Stimulated activated CD4-positive, alpha-beta T cell treated with anti-CD3 and anti-CD28 coated beads, Interleukin-4, amount 100 ng/mL, for 1 hour (primary cell): ENCODE measurements around the gene GPX7.
A peak's percentile ranks its signal among the peaks of the same experiment; 100 is the strongest.

Source experiments
- DNase-seq: peaks from one replicate; pipeline ENCODE4 v3.0.0-alpha.2; 2020

Gene GPX7

DNA sequence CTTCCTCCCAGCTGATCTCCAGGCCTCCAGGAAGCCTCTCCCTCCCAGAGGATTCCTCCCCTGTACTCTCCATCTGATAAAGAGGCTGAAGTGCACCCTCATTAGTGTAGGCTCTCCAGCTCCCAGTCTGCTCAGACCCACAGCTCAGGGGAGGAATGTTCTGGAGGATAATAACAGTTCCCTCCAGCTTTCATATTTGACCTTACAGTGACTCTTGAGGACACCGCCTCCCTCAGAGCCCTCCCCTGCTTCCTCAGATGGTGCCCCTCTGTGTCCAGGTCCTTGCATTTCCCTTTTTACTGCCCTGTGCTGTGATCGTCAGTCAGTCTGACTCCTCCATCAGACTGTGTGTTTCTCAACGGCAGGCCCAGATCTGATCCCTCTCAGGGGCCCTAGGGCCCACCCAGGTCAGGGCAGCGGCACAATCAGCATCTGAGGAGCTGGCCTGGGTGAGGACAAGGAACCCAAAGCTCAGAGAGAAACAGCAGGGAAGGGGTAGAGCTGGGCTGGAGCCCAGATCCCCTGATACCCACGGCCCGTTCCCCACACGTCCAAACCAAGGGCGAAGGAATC lies 29.7 kb downstream of the GPX7 start:
- DNase-seq = peak; percentile 5

DNA sequence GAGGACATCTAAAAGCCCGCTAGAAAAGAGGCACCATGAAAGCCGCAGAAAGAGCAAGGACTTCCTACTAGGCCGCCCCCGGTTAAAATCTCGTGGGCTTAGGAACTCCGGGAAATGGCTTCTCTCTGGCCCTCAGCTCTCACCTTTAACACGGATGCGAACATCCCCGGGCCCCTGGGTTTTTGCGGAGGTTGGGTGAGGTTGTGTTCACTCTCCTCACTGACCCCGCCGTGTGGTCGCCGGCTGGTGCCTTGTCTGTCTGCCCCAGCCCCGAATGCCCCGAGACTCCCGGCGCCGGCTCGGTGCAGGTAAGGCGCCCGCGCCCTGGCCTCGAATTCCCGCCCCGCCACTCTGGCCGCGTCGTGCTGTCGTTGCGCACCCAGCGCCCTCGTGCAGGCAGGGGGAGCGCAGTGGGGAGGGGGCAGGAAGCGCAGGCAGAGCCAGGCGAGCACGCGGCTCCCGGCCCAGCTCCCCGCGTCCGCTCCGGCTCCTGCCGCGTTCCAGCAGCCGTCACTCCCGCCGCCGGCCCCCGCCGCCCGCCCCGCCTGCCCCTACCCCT lies 30.6 kb downstream of the GPX7 start, which contains the start of gene SHISAL2A:
TSS of gene SHISAL2A (plus strand) at position 437 of the 559 bp plus-strand sequence. CDS start 326 bp downstream, outside the sequence.
- DNase-seq = peak; percentile 70

DNA sequence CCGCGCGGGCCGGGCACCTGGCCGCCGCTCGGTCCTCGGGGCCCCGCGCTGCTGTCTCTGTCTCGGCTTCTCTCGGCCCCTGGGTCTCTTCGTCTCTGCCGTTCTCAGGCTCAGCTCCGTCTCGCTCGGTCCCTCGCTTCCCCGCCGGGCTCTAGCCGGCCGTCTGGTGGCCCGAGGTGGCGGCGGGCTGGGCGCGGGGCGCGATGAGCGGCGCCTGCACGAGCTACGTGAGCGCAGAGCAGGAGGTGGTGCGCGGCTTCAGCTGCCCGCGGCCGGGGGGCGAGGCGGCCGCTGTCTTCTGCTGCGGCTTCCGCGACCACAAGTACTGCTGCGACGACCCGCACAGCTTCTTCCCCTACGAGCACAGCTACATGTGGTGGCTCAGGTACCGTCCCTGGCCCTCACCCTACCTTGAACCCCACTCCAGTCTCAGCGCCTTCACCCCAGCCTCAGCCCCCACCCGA lies 31.2 kb downstream of the GPX7 start:
- peak; percentile 43 for DNase-seq

DNA sequence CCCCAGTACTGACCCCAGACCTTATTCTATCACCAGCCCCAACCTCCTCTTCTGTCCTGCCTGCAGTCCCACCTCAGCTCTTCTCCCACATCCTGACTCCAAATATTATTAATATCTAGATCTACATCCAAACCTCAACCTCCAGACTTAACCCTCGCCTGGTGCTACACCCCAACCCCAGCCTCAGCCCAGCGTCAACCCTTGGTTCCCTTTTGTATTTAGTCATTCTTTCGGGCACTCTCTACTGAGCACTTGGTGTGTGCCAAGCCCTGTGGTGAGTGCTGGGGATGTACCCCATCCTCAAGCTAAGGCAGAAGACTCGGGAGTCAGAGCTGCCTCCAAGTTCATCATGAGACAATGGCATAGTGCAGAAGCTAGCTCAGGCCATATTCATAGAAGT lies 31.9 kb downstream of the GPX7 start:
- DNase-seq = peak; percentile 6

DNA sequence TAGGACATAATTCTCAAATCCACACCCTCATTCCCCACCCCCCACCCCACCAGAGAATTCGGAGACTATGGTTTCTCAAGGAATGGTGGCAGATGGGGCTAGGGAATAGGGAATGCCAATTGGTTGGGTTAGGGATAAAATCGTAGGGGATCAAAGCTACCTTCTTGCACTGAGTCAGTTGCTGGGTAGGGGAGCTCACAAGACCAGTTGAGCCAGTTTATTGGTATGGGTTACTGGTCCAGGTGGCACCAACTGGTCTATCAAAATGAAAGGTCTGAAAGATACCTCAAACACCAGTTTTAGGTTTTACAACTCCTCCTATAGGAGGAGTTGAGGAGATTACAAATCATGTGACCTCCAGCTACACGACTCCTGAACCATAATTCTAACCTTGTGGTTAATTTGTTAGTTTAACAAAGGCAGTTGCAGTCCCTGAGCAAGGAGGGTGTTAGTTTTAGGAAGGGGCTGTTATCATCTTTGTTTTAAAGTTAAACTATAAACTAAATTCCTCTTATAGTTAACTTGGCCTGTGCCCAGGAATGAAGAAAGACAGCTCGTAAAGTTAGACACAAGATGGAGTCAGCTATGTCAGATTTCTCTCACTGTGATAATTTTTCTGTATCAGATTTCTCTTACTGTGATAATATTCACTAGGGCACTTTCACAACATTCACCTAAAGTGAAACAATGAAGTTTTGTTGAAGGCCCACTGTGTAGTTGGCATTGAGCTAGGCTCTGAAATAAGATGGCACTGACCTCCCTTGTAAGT lies 33.3 kb downstream of the GPX7 start:
- no peak for DNase-seq

DNA sequence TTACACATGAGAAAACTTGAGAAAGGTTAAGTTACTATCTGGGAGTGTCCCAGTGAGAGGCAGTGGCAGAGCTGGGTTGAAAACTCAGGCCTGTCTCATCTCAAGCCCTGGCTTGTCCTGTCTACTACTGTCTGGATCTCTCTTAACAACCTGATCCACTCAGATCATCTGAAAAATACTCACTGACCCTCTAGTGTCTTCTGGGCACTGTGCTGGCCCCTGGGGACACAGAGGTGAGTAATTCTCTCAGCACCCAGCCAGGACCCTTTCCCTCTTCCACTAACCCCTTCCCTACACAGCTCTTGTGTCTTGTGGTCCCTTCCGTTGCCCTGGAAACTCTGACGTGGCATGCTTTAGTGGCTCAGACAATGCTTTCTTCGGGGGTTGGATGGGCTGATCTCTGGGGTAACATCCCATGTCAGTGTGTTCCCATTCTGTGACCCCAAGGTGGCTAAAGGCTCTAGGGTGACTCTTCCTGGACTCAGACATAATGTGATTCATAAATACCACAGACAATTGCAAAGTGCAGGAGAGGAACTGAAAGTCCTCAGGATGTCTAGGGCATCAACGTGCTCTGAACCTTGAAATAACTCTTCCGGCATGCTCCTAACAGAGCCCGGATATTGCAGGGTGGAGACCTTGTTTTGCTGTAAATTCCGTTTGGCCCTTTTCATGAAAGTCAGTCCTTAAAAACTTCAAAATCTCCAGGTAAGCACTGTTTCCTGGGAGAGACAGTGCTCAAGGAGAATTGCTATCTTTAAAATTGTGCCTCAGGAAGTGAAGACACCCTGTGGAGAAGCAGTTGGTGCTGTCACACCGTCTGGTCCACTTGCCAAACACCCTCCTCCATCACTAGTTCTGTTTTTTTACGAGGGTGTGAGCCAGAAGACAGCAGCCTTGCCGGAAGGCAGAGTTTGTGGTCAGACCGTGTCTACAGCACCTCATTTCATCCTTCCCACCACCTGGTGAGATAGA lies 34.8 kb downstream of the GPX7 start:
- DNase-seq = peak; percentile 46

DNA sequence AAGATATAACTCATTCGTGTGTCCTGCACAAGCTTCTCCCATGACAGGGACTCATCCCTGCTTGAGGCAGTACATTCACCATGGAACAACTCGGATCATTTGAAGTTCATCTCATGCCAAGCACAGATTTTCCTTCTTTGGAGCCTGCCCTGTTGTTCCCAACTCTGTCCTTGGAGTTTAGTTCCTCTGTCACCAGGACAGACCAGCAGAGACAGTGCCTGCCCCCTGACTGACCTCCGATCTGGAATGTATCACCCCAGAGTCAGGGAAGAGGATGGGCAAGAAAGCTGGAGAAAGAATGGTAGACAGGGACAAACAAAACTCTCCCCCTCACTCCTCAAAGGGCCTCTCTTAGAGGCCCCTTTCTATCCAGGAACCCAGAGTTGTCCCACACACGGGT lies 35.8 kb downstream of the GPX7 start:
- DNase-seq = no peak

DNA sequence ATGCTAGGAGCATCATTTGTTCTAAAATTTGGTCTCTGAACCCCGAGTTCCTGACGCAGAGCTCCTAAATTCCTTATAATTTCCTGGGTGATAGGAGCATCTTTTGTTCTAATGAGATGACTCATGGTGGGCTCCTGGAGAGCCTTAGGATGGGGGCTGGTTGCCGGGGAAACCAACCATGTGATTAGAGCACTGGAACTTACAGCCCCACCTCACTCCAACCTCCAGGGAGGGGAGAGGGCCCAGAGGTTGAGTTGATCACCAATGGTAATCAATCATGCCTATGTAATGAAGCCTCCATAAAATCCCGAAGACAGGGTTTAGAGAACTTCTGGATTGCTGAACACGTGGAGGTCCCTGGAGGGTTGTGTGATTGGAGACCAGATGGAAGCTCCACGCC lies 38.5 kb downstream of the GPX7 start:
- no peak for DNase-seq

DNA sequence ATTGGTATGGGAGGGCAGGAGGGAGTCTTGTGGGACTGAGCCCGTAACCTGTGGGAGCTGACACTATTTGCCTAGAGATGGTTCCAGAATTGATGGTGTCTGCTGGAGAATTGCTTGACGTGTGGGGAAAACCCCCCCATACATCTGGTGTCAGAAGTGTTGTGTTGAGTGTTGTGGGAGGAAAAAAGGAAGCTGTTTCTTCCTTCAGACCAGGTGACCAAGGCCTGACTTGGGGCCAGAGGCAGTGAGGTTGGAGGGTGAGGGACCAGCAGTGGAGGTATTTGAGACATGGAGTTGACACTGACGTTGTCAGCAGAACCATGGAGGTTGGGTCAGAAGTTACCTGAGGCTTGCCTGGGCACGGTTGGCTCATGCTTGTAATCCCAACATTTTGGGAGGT lies 39.1 kb downstream of the GPX7 start:
- no peak for DNase-seq

DNA sequence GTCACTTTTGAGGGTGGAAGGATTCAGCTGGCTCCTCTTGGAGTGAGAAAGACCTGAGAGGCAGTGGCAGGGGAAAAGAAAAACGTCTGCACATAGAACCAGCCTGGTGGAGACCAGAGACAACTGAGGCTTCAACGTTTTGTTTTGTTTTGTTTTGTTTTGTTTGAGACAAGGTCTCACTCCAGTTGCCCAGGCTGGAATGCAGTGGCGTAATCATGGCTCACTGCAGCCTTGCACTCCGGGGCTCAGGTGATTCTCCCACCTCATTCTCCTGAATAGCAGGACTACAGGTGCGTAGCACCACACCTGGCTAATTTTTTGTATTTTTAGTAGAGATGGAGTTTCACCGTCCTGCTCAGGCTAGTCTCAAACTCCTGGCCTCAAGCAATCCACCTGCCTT lies 43.1 kb downstream of the GPX7 start:
- DNase-seq = no peak

DNA sequence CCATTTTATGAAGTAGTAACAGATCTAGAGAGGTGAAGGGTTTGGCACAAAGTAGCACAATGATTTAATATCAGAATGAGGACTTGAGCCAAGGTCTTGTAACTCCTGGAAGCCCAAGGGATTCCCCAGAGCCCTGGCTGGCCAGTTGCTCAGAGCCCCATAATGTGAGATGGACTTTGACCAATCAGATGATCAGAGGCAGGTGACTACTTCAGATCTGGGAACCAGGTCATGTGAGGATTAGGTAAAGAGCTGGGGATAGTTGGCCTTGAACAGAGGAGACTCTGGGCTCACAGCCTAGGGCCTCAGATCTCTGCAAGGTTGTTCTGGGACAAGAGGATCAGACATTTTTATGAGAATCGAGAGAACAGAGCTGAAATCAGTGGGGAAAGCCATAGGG lies 49.7 kb downstream of the GPX7 start:
- DNase-seq = no peak

DNA sequence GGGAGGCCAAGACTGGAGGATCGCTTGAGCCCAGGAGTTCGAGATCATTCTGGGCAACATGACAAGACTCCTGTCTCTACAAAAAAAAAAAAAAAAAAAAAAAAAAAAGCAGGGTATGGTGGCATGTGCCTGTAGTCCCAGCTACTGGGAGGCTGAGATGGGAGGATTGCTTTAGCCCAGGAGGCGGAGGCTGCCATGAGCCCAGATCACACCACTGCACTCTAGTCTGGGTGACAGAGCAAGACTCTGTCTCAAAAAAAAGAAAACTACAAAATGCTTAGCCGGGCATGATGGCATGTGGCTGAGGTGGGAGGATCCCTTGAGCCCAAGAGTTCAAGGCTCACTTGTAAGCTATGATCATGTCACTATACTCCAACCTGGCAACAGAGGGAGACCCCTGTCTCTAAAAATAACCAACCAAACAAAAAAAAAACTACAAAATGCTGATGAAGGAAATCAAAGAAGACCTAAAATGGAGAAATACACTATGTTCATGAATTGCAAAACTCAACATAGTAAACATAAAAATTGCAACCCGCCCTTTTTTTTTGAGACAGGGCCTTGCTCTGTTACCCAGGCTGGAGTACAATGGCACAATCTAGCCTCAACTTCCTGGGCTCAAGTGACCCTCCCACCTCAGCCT lies 51.2 kb downstream of the GPX7 start:
- no peak for DNase-seq

DNA sequence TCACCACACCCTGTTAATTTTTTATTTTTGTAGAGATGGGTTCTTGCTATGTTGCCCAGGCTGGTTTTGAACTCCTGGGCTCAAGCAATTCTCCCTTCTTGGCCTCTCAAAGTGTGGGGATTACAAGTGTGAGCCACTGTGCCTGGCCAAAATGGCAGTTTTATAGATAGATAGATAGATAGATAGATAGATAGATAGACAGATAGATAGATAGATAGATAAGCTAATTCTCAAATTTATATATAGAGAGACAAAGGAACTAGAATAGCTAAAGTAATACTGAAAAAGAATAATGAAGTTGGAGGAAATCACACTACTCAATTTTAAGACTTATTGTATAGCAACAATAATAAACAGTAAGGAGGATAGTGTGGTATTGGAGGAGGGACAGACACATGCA lies 51.9 kb downstream of the GPX7 start:
- DNase-seq = no peak

DNA sequence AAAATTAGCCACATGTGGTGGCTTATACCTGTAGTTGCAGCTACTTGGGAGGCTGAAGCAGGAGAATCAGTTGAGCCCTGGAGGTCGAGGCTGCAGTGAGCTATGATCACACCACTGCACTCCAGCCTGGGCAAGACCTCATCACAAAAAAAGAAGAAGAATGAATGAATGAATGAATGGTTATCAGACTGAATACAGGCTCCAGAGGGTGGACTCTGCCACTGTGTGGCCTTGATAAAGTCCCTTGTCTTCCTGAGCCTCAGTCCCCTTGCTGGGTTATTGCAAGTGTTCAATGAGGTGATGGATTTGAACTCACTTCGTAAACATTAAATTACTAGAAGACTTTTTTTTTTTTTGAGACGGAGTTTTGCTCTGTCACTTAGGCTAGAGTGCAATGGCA lies 55.5 kb downstream of the GPX7 start:
- DNase-seq = no peak
